NCI-H2029 (cell line): ENCODE data around the gene NKPD1.
"Not testable (repeated sequence)": the region's sequence is repeated elsewhere in the genome, so short reads cannot be mapped to it uniquely, and the experiment has no call there.

Experiments used
- DNase-seq: peaks from one replicate; lab custom pipeline; 2025; lab: John Stamatoyannopoulos, UW

The NKPD1 gene

GRCh38 chr19:45118591-45119355 is 42.0 kb downstream of the NKPD1 start:
- DNase-seq, result not testable (repeated sequence)

GRCh38 chr19:45118106-45118505 is 42.7 kb downstream of the NKPD1 start:
- no peak for DNase-seq

- peak; percentile 27 for DNase-seq
Observed at GRCh38 chr19:45117671-45118070, 43.1 kb downstream of the NKPD1 start.

- peak; percentile 78 for DNase-seq
Observed at GRCh38 chr19:45117167-45117594, 43.6 kb downstream of the NKPD1 start.

GRCh38 chr19:45115809-45116615 is 44.8 kb downstream of the NKPD1 start:
- DNase-seq, result peak; percentile 71

- DNase-seq, result no peak
Observed at GRCh38 chr19:45114116-45114515, 46.7 kb downstream of the NKPD1 start.

GRCh38 chr19:45113628-45114027 is 47.2 kb downstream of the NKPD1 start:
- DNase-seq, result peak; percentile 95

- DNase-seq, result no peak
Observed at GRCh38 chr19:45112111-45112827, 48.5 kb downstream of the NKPD1 start.
